SK-MEL-5 (cell line): Measurements from ENCODE around the gene EMD. TPM values are rescaled to one million over a fixed set of nuclear protein-coding genes. Genes with fewer than 3 reads are reported as not detected.

Experiments used
- DNase-seq: peaks from one replicate; pipeline ENCODE4 v3.0.0-alpha.2; 2016; ENCODE audit warnings: low read depth, low spot score
- in situ Hi-C: cut with HindIII; loops from 2 replicates; pipeline ENCODE4 v1.10.0; 2016; ENCODE audit warnings: low sequenced_read_pairs, high pct_unique_total_duplicates, low pct_unique_long_range_greater_than_20kb
- total RNA-seq: library from RNA; depleted of rRNA; stranded (reverse); fragments of >200 nt; shearing (Covaris generic); gene quantifications from 2 replicates; pipeline ENCODE4 v1.2.3, GENCODE V29; 2014

The EMD gene
- total RNA-seq, 1 experiment from 2014 or later: 15.4 TPM

DNA sequence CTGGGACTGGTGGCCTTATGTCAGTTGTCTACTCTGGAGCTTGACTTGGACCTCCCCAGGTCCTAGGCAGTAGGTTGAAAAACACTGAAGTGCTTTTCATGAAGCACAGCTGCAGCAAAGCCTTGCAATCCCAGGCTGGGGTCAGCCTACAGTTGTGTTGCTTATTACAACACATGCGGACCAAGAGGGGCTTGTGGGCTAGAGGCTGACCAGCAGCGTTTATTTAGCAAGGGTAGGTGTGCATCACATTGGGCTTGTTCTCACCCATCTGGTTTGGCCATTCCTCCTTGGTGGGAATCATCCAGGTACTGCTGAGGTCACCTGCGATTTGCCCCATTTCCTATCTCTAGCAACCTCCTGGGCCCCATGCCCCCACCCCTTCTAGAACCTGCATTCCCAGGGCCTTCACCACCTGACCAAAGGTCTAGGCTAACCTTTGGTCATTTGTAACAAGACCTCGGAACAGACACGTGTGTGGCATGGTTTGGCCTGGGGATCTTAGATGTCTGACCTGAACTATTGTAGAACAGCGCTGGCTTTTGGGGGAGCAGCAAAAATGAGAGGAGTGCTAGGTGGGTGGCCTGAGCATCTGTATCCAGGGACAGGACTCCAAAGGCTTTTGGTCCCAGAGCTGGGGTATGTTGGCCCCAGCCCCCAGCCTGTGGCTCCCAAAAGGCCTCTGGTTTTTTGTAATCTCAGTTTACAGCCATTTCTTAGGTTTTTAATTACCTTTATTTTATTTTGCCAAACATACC lies 22.1 kb downstream of the EMD start:
- DNase-seq: peak; percentile 39
- in situ Hi-C loops: no loop called here

- DNase-seq: no peak
- in situ Hi-C loops: no loop called here
These were observed 23.0 kb downstream of the EMD start for GRCh38 chrX:154401918-154402621.

DNA sequence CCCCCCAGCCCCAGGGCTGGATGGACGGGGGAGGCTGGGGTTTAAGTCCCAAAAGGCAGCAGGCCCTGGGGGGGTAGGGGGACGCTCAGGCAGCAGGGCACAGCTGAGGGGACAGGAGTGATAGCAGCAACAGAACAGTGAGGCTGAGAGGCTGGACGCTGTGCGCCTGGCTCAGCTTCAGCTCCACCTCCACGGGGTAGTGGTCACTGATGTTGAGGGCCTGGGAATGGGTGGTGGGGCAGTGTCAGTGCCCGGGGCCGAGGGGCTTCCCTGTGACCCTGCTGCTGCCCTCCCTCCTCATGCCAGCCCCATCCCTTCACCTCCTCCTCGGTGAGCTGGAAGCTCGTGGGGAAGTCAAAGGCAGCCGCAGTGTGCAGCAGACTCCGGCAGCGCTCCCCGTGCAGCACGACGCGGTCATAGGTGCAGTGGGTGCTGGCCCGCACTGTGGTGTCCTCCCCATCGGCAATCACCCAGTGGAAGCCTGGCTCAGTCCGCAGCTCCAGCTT lies 23.6 kb downstream of the EMD start:
- in situ Hi-C loops: no loop called here
- DNase-seq: no peak

GRCh38 chrX:154403192-154403591 lies 24.1 kb downstream of the EMD start:
- in situ Hi-C loops: no loop called here
- no peak for DNase-seq

- in situ Hi-C loops: no loop called here
- DNase-seq: no peak
These were observed 24.8 kb downstream of the EMD start for GRCh38 chrX:154403858-154404257.

- no peak for DNase-seq
- in situ Hi-C loops: no loop called here
These were observed 25.6 kb downstream of the EMD start for GRCh38 chrX:154404625-154405192.

DNA sequence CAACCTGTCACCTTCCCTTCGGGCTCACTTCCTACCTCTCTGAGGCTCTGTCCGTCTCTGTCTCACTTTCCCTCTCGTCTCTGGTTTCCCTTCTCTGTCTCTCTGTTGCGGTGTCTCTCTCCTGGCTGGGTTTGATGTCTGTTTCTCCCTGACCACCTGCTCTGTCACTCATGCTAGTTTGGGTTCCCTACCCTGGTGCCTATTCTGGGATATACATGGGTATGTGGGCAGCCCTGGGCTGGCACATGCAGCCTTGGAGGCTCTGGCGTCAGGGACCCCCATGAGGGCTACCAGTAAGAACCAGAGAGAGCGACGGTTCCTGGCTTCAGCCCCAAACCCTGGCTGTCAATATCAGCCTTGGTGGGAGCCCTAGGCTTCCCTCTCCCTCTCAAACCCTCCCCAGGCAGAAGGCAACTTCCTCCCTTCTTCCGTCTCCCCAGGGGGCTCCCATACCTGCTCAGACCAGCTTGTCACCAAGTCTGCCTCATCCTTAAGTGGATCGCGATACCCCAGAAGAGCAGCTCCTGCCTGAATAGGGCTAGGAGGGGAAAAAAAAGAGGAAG lies 29.6 kb downstream of the EMD start:
- DNase-seq: no peak
- in situ Hi-C loops: no loop called here

DNA sequence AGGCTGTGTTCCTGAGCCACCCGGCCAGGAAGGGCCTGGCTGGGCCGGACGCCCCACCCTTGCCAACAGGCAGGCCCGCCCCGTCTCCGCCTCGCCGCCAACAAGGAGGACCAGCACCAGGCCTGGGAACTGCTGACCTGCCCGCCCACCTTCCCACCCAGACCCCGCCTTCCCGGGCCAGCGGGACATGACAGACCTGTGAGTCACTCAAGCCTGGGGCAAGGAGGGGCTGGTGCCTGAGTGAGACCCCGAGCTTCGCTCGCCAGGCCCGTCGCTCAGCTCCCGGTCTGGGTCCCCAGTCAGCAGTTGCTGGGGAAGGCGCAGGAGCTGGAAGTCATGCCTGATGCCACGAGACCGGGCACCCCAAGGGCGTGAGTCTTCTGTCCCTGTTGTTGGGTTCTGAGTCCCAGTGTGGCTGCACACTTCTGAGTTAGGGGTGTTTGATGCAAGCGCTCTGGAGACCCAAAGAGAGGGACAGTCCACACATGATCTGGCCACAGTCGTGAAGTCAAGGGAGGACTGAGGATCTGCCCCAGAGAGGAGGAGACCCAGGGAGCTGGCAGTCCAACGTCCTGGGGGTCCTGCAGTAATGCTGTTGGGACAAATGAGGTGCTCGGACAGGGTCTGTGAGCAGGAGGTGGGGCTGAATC lies 30.3 kb downstream of the EMD start, which contains the start of gene DNASE1L1:
TSS of gene DNASE1L1 (minus strand) at position 33 of the 650 bp plus-strand sequence. CDS start 3,686 bp downstream, outside the sequence.
- peak; percentile 82 for DNase-seq
- in situ Hi-C loops: no loop called here

GRCh38 chrX:154411981-154412340 lies 32.9 kb downstream of the EMD start:
- DNase-seq: peak; percentile 63
- in situ Hi-C loops: no loop called here

DNA sequence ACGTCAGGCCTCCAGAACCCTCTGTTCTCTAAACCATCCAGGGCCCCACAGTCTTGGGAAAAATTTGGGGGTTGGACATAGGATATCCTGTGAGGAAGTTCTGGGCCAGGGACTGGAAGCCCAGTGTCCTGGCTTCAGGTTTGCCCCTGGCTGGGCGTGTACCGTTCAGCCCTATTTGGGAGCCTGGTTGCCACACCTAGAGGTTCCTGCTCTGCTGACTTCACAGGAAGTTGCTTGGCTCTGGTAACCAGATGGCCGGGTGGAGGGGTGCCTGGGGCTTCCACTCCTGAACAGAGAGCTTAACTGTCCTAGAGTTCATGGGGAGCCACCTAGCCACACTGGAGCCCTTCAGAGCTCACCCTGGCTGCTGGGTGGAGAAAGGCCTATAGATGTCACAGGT lies 33.4 kb downstream of the EMD start:
- DNase-seq: no peak
- in situ Hi-C loops: no loop called here

GRCh38 chrX:154413142-154413541 lies 34.0 kb downstream of the EMD start:
- DNase-seq: no peak
- in situ Hi-C loops: no loop called here

- in situ Hi-C loops: no loop called here
- no peak for DNase-seq
These were observed 38.1 kb downstream of the EMD start for GRCh38 chrX:154417157-154417556.

GRCh38 chrX:154419189-154419588 lies 40.1 kb downstream of the EMD start:
- no peak for DNase-seq
- in situ Hi-C loops: no loop called here

- DNase-seq: no peak
- in situ Hi-C loops: no loop called here
These were observed 40.8 kb downstream of the EMD start for GRCh38 chrX:154419688-154420401.

GRCh38 chrX:154420402-154420756 lies 41.3 kb downstream of the EMD start:
- in situ Hi-C loops: no loop called here

DNA sequence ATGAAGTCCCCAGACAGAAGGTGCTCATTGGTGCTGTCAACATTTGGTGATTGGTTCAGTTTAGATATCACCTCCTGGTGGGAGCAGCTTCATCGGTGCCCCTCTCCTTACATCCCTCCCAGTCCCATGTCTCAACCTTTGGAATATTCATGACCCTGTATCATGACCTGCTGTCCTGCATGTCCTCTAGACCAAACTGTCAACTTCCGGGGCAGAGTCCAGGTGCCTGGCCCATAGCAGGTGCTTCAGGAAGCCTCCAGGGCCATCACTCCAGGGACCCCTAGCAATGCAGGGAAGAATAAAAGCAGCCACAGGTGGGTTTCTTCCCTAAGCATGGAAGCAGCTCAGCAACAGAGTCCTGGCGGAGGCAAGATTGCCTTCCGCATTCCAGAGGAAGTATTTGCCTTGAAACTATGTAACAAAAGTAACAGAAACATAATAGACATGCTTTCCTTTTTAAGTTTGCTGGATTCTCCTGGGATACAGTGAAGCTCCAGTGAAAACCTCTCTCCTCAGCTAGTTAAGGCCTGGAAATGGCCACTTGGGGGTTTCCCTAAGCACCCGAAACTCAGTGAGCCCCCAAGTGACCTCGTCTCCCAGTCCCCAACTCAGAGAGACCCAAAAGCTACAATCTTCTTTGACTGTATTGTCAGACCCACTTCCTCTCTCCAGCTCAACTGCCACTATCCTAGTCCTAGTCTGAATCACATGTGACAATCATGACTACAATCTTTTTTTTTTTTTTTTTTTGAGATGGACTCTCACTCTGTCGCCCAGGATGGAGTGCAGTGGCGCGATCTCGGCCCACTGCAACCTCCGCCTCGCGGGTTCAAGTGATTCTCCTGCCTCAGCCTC lies 48.0 kb downstream of the EMD start:
- in situ Hi-C loops: no loop called here
- DNase-seq: no peak

More at GRCh38 chrX:154420402-154420756, 41.3 kb downstream of the EMD start:
- no peak for DNase-seq
